Testis (tissue), 3 donors: ENCODE data around the gene ENDOU. TPM values are rescaled to one million over a fixed set of nuclear protein-coding genes. Genes with fewer than 3 reads are reported as not detected.

ENCODE experiments used
- DNase-seq: peaks from one replicate; pipeline ENCODE4 v3.0.0-alpha.2; 2019
- H3K27ac ChIP-seq, 2 donors: fragments of 200-600 bp; sonication (generic); one replicate each; pipeline ENCODE4 v1.5.1; 2019
- H3K27me3 ChIP-seq: fragments of 200-600 bp; sonication (generic); one replicate; pipeline ENCODE4 v1.5.1; 2019
- H3K36me3 ChIP-seq: fragments of 200-600 bp; sonication (generic); one replicate; pipeline ENCODE4 v1.5.1; 2017; ENCODE audit warnings: low read depth; ENCODE audit errors: missing control alignments
- H3K4me1 ChIP-seq: fragments of 200-600 bp; sonication (generic); one replicate; pipeline ENCODE4 v1.5.1; 2019
- H3K4me3 ChIP-seq, 2 donors: fragments of 200-600 bp; sonication (generic); one replicate each; pipeline ENCODE4 v1.5.1; 2017 to 2019
- H3K9me3 ChIP-seq: fragments of 200-600 bp; sonication (generic); one replicate; pipeline ENCODE4 v1.5.1; 2017
- CTCF ChIP-seq, 3 experiments: fragments of 450-650 bp in 2 of 3; fragments of 200-600 bp in 1 of 3; sonication (generic) in 1 of 3; IDR thresholded peaks; one replicate each; pipeline ENCODE4 v1.5.1; 2016 to 2019; ENCODE audit warnings: antibody characterized with exemption in 3 of 3, mild to moderate bottlenecking in 2 of 3, moderate library complexity in 1 of 3
- POLR2A ChIP-seq: fragments of 450-650 bp; IDR thresholded peaks from one replicate; pipeline ENCODE4 v1.6.1; 2017; ENCODE audit warnings: antibody characterized with exemption, mild to moderate bottlenecking, moderate library complexity
- WGBS, 2 donors: methylation state at CpG; one replicate each; pipeline ENCODE4 v1.1.5; 2018; 5-methylcytosine and 5-hydroxymethylcytosine counted together
- intact Hi-C: fragments of 100-400 bp; cut with DNase I; formaldehyde crosslinking; loops from one replicate; pipeline ENCODE4 v1.15.1; 2023; ENCODE audit warnings: low total_unique reads
- polyA plus RNA-seq: library from polyadenylated mRNA; stranded (reverse); fragments of 350-450 nt; fragmentation: Illumina TruSeq; extraction: RNeasy Lipid Tissue Mini Kit (QIAGEN cat#74804); gene quantifications from one replicate; pipeline ENCODE4 v1.2.3, GENCODE V29; 2014; ENCODE audit warnings: low read depth, low replicate concordance; ENCODE audit not compliant: insufficient read depth
- total RNA-seq, 2 donors: library from RNA; depleted of rRNA; stranded (reverse); fragments of >200 nt; gene quantifications; one replicate each; pipeline ENCODE4 v1.2.3, GENCODE V29; 2016

ENDOU gene
- total and polyA plus RNA-seq, 3 donors from 2014 or later: 0.16 to 0.43 (median 0.21) TPM

GRCh38 chr12:47707905-47708543 lies 17.3 kb downstream of the ENDOU start:
- H3K36me3 ChIP-seq: no peaks in the 10 kb centered on the region
- no peaks in the 10 kb centered on the region for H3K27me3 ChIP-seq
- H3K9me3 ChIP-seq: no peaks in the 10 kb centered on the region
- TF ChIP-seq CTCF (IDR thresholded peaks at IDR 0.05) (no peak), POLR2A (no peak)
- intact Hi-C loops: no loop called here
- no peak overlapping the region for H3K27ac ChIP-seq
- peaks cover 6% of the 10 kb centered on the region for H3K4me1 ChIP-seq
- no peak overlapping the region for H3K4me3 ChIP-seq
- no peak for DNase-seq
- WGBS, 2 donors: 81 to 82% methylated on average over 5 of the region's 5 CpGs

DNA sequence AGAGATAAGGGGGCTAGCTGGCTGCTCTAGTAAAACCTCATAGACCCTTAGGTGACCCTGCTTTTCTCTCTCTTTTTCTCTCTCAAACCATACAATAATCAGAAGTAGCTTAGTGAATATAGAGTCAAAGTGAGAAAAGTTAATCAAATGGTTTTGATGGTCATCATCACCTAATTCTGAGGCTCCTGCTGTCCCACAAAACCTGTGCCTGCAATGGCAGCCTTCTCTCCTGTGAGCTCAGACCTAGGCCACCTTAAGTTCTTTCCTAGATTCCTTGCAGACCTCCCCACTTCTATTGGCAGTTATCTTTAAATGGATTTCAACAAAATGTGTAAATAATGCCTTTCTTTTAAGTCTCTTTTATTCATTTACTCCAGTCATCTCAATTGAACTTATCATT lies 17.9 kb downstream of the ENDOU start:
- no peaks in the 10 kb centered on the region for H3K36me3 ChIP-seq
- intact Hi-C loops: no loop called here
- TF ChIP-seq CTCF (IDR thresholded peaks at IDR 0.05): no peak
- TF ChIP-seq POLR2A: no peak

GRCh38 chr12:47705566-47706425 lies 19.5 kb downstream of the ENDOU start, which contains the start of gene RPAP3:
Gene RPAP3, minus strand, starts transcription at chr12:47706030. Its CDS starts 3,190 bp downstream, at chr12:47702840.
- intact Hi-C loops: no loop called here
- peak; percentile 19 for TF ChIP-seq POLR2A
- TF ChIP-seq CTCF (IDR thresholded peaks at IDR 0.05): peak; percentile 69 to 79 (median 78)
- Histone ChIP-seq H3K4me3 (peak within 1 kb of the TSS; percentile 93 to 98), H3K27me3 (no peaks in the 10 kb centered on the region), H3K27ac (peak within 1 kb of the TSS; percentile 69 to 93), H3K4me1 (peaks cover 6% of the 10 kb centered on the region), H3K9me3 (no peaks in the 10 kb centered on the region), H3K36me3 (no peaks in the 10 kb centered on the region)
- DNase-seq: peak; percentile 98
- 1% methylated on average over 50 of the region's 66 CpGs; no CpG with 5 or more reads in 1 of the 2 donors for WGBS, 2 donors

More for the DNA sequence above, 17.9 kb downstream of the ENDOU start:
- Histone ChIP-seq H3K9me3 (no peaks in the 10 kb centered on the region), H3K27ac (no peak overlapping the region), H3K27me3 (no peaks in the 10 kb centered on the region), H3K4me3 (no peak overlapping the region), H3K4me1 (peaks cover 6% of the 10 kb centered on the region)
- no peak for DNase-seq

GRCh38 chr12:47705229-47705565 lies 20.1 kb downstream of the ENDOU start:
- no peak for DNase-seq
- peak overlapping the region; percentile 69 to 93 for H3K27ac ChIP-seq
- H3K4me1 ChIP-seq: peaks cover 6% of the 10 kb centered on the region
- TF ChIP-seq POLR2A: no peak
- TF ChIP-seq CTCF (IDR thresholded peaks at IDR 0.05): no peak
- intact Hi-C loops: no loop called here
- peak overlapping the region; percentile 93 to 98 for H3K4me3 ChIP-seq
- 0% methylated on average over 9 of the region's 9 CpGs for WGBS, 2 donors
- no peaks in the 10 kb centered on the region for H3K9me3 ChIP-seq
- no peaks in the 10 kb centered on the region for H3K27me3 ChIP-seq
- H3K36me3 ChIP-seq: no peaks in the 10 kb centered on the region
